NCI-H2227 treated with DMSO at 0.1 percent for 48 hours (cell line): ENCODE measurements around the gene GBF1.
A peak's percentile ranks its signal among the peaks of the same experiment; 100 is the strongest.
"Not testable (repeated sequence)": the region's sequence is repeated elsewhere in the genome, so short reads cannot be mapped to it uniquely, and the experiment has no call there.

ENCODE experiments used
- DNase-seq: peaks from one replicate; lab custom pipeline; 2025; lab: John Stamatoyannopoulos, UW

The GBF1 gene

GRCh38 chr10:102308318-102308717, 63.0 kb downstream of the GBF1 start:
- not testable (repeated sequence) for DNase-seq

GRCh38 chr10:102309236-102309635, 63.9 kb downstream of the GBF1 start:
- DNase-seq = no peak

GRCh38 chr10:102309916-102310315, 64.6 kb downstream of the GBF1 start:
- no peak for DNase-seq

- no peak for DNase-seq
Observed at GRCh38 chr10:102310361-102311024, 65.2 kb downstream of the GBF1 start.

- DNase-seq = no peak
Observed at GRCh38 chr10:102311025-102311420, 65.7 kb downstream of the GBF1 start.

GRCh38 chr10:102312683-102313082, 67.4 kb downstream of the GBF1 start:
- DNase-seq = no peak

GRCh38 chr10:102313221-102313896, 68.0 kb downstream of the GBF1 start:
- no peak for DNase-seq

GRCh38 chr10:102314801-102315200, 69.5 kb downstream of the GBF1 start:
- no peak for DNase-seq

- DNase-seq = no peak
Observed at GRCh38 chr10:102316421-102316820, 71.1 kb downstream of the GBF1 start.

GRCh38 chr10:102322914-102323313, 77.6 kb downstream of the GBF1 start:
- no peak for DNase-seq

- no peak for DNase-seq
Observed at GRCh38 chr10:102324061-102324460, 78.7 kb downstream of the GBF1 start.

- DNase-seq = no peak
Observed at GRCh38 chr10:102326031-102326430, 80.7 kb downstream of the GBF1 start.

- no peak for DNase-seq
Observed at GRCh38 chr10:102327002-102327401, 81.7 kb downstream of the GBF1 start.

- no peak for DNase-seq
Observed at GRCh38 chr10:102327641-102328040, 82.3 kb downstream of the GBF1 start.

GRCh38 chr10:102332772-102333171, 87.4 kb downstream of the GBF1 start:
- DNase-seq = no peak

GRCh38 chr10:102334101-102334500, 88.8 kb downstream of the GBF1 start:
- DNase-seq = no peak

- no peak for DNase-seq
Observed at GRCh38 chr10:102335184-102335583, 89.9 kb downstream of the GBF1 start.

- no peak for DNase-seq
Observed at GRCh38 chr10:102341038-102341688, 95.8 kb downstream of the GBF1 start.

- DNase-seq = no peak
Observed at GRCh38 chr10:102342458-102342857, 97.1 kb downstream of the GBF1 start.

GRCh38 chr10:102342958-102343357, 97.6 kb downstream of the GBF1 start:
- no peak for DNase-seq

- no peak for DNase-seq
Observed at GRCh38 chr10:102344067-102344466, 98.7 kb downstream of the GBF1 start.

- DNase-seq = peak; percentile 15
Observed at GRCh38 chr10:102347236-102347828, 102.0 kb downstream of the GBF1 start.
